BE2C (cell line): Measurements from ENCODE around the gene RCL1.

Source experiments
- DNase-seq: peaks from one replicate; pipeline ENCODE4 v3.0.0-alpha.2; 2020
- H3K27me3 ChIP-seq: fragments of 250-450 bp; sonication (Bioruptor Pico); 2 replicates; pipeline ENCODE4 v1.5.1; 2020; ENCODE audit warnings: mild to moderate bottlenecking
- H3K36me3 ChIP-seq: fragments of 250-450 bp; sonication (Bioruptor Pico); 2 replicates; pipeline ENCODE4 v1.5.1; 2020; ENCODE audit warnings: mild to moderate bottlenecking
- H3K4me1 ChIP-seq: fragments of 250-450 bp; sonication (Bioruptor Pico); 2 replicates; pipeline ENCODE4 v1.5.1; 2020
- H3K4me3 ChIP-seq: 2 replicates; pipeline ENCODE4 v1.5.1; 2011; ENCODE audit warnings: low read depth, low read length
- H3K9me3 ChIP-seq: fragments of 250-450 bp; sonication (Bioruptor Pico); 2 replicates; pipeline ENCODE4 v1.5.1; 2020
- TF ChIP-seq, protein P1 (sequence below): IDR thresholded peaks from 2 replicates; pipeline ENCODE4 v1.5.1; 2012; ENCODE audit warnings: mild to moderate bottlenecking, low read depth, low read length

Gene RCL1

GRCh38 chr9:4862506-4863250, 69.9 kb downstream of the RCL1 start:
- Histone ChIP-seq H3K4me1 (peaks cover 5% of the 10 kb centered on the region; the same call in 1 of the 2 replicates), H3K36me3 (peaks cover 31% of the 10 kb centered on the region), H3K9me3 (no peaks in the 10 kb centered on the region), H3K4me3 (no peak overlapping the region), H3K27me3 (no peaks in the 10 kb centered on the region)
- TF ChIP-seq, protein P1, sequence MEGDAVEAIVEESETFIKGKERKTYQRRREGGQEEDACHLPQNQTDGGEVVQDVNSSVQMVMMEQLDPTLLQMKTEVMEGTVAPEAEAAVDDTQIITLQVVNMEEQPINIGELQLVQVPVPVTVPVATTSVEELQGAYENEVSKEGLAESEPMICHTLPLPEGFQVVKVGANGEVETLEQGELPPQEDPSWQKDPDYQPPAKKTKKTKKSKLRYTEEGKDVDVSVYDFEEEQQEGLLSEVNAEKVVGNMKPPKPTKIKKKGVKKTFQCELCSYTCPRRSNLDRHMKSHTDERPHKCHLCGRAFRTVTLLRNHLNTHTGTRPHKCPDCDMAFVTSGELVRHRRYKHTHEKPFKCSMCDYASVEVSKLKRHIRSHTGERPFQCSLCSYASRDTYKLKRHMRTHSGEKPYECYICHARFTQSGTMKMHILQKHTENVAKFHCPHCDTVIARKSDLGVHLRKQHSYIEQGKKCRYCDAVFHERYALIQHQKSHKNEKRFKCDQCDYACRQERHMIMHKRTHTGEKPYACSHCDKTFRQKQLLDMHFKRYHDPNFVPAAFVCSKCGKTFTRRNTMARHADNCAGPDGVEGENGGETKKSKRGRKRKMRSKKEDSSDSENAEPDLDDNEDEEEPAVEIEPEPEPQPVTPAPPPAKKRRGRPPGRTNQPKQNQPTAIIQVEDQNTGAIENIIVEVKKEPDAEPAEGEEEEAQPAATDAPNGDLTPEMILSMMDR, result no peak
- DNase-seq, result no peak

DNA sequence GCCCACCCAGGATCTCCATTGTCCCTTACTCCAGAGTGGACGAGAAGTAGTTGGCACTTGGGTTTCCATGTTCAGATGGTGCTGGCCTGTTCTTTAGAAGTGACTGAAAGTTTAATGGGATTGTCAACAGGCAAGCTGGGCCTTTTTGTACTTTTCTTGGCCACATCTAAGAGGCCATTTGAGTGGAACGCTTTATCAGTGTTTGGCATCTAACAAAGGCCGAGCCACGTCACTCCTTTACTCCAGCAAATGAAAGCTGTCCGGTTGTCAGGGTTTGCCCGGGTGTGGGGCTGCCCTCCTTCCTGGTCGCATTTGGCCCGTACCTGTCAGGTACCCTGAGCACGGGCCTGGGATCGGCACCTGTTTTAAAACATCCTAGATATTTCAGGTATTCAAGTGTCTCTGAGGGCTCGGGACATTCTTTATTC, 71.5 kb downstream of the RCL1 start:
- Histone ChIP-seq H3K4me3 (no peak overlapping the region), H3K4me1 (peaks cover 5% of the 10 kb centered on the region; the same call in 1 of the 2 replicates), H3K9me3 (no peaks in the 10 kb centered on the region), H3K36me3 (peaks cover 25% of the 10 kb centered on the region), H3K27me3 (no peaks in the 10 kb centered on the region)
- no peak for DNase-seq
- TF ChIP-seq, protein P1, result no peak

- Histone ChIP-seq H3K27me3 (no peaks in the 10 kb centered on the region), H3K9me3 (no peaks in the 10 kb centered on the region), H3K4me3 (no peak overlapping the region), H3K36me3 (peaks cover 21% of the 10 kb centered on the region), H3K4me1 (peaks cover 5% of the 10 kb centered on the region; the same call in 1 of the 2 replicates)
- TF ChIP-seq, protein P1, result no peak
- no peak for DNase-seq
Measured at GRCh38 chr9:4864698-4865097, 72.0 kb downstream of the RCL1 start.

DNA sequence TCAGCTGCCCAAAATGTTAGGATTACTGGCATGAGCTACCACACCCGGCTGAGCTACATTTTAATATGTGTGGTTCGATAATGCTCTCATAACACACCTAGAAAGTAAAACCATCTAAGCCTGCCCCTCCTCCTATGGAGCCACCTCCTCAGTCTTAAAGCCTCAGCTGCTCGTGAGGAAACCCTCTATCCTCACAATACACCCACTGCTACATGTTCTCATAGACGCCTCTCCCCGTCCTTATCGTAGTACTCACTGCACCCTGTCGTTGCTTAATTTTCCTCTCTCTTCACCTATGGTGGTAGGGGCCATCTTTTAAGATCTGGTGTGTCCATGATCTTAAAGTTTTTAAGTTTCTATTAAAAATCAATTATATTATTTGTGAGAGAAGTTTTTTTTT, 72.9 kb downstream of the RCL1 start:
- TF ChIP-seq, protein P1, result no peak
- Histone ChIP-seq H3K27me3 (no peaks in the 10 kb centered on the region), H3K4me3 (no peak overlapping the region), H3K9me3 (no peaks in the 10 kb centered on the region), H3K4me1 (peaks cover 5% of the 10 kb centered on the region; the same call in 1 of the 2 replicates), H3K36me3 (peaks cover 13% of the 10 kb centered on the region)
- no peak for DNase-seq

DNA sequence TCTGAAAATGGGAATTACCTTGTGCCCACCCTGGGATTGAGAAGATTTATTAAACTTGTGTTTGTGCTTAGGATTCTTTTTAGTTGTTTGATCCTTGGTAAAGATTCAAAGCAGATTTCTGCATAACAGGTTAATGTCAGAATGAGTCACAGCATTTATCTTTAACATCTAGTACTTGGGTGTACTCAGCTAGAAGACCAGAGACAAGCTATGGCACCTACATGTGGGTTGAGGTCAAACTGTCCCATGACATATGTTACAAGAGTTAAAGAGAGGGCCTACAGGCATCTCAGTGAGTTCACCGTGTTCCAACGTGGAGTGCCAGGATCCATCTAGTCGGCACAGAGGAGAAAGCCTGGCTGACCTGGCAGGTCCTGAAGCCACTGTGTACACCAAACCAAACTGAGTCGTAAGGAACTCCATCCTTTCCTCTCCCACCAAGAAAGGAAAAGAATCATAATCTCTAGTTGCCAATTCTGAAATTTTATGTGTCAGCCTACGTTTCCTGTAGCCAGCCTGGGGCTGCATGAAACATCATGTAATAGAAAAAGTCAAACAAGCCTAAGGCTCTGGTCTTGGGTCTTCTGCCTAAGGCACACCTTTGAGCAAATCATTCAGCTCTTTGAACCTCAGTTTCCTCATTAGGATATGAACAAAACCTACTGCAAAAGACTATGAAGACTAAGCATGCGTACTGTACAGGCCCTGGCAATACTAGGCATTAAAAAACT, 73.7 kb downstream of the RCL1 start:
- Histone ChIP-seq H3K9me3 (no peaks in the 10 kb centered on the region), H3K4me1 (peaks cover 5% of the 10 kb centered on the region; the same call in 1 of the 2 replicates), H3K36me3 (peaks cover 8% of the 10 kb centered on the region), H3K4me3 (no peak overlapping the region), H3K27me3 (no peaks in the 10 kb centered on the region)
- DNase-seq, result no peak
- TF ChIP-seq, protein P1, result no peak

- no peak overlapping the region for H3K4me3 ChIP-seq
- TF ChIP-seq, protein P1, result no peak
- no peaks in the 10 kb centered on the region for H3K4me1 ChIP-seq
Measured at GRCh38 chr9:4873066-4873465, 80.3 kb downstream of the RCL1 start.

More at GRCh38 chr9:4873066-4873465, 80.3 kb downstream of the RCL1 start:
- Histone ChIP-seq H3K36me3 (no peaks in the 10 kb centered on the region; the same call in 1 of the 2 replicates), H3K27me3 (no peaks in the 10 kb centered on the region), H3K9me3 (no peaks in the 10 kb centered on the region)
- no peak for DNase-seq
